HG03060 (cell line): ENCODE data around the gene NXPE3.

Experiments used
- ATAC-seq: cut with Tn5 transposase; IDR thresholded peaks from one replicate; pipeline ENCODE4 v1.9.1; 2021; ENCODE audit warnings: low read depth, moderate number of reproducible peaks; ENCODE audit not compliant: unreplicated experiment

NXPE3 gene

GRCh38 chr3:101801174-101801573, 22.2 kb downstream of the NXPE3 start:
- ATAC-seq: no peak

GRCh38 chr3:101802179-101802578, 23.2 kb downstream of the NXPE3 start:
- ATAC-seq: no peak

- peak; percentile 82 for ATAC-seq
Measured at GRCh38 chr3:101803173-101803782, 24.3 kb downstream of the NXPE3 start.

- no peak for ATAC-seq
Measured at GRCh38 chr3:101803939-101804338, 24.9 kb downstream of the NXPE3 start.

- ATAC-seq: no peak
Measured at GRCh38 chr3:101806491-101806890, 27.5 kb downstream of the NXPE3 start.

- ATAC-seq: no peak
Measured at GRCh38 chr3:101807888-101808287, 28.9 kb downstream of the NXPE3 start.

- no peak for ATAC-seq
Measured at GRCh38 chr3:101809178-101810021, 30.4 kb downstream of the NXPE3 start.

GRCh38 chr3:101810022-101810418, 31.0 kb downstream of the NXPE3 start:
- no peak for ATAC-seq

GRCh38 chr3:101811875-101812274, 32.9 kb downstream of the NXPE3 start:
- ATAC-seq: no peak

GRCh38 chr3:101812895-101813294, 33.9 kb downstream of the NXPE3 start:
- no peak for ATAC-seq

GRCh38 chr3:101813817-101814440, 34.9 kb downstream of the NXPE3 start:
- no peak for ATAC-seq

GRCh38 chr3:101814835-101815234, 35.8 kb downstream of the NXPE3 start:
- ATAC-seq: no peak

GRCh38 chr3:101816215-101817149, 37.5 kb downstream of the NXPE3 start:
- no peak for ATAC-seq

GRCh38 chr3:101817992-101818391, 39.0 kb downstream of the NXPE3 start:
- ATAC-seq: no peak

GRCh38 chr3:101819649-101820206, 40.7 kb downstream of the NXPE3 start:
- no peak for ATAC-seq

GRCh38 chr3:101821503-101821902, 42.5 kb downstream of the NXPE3 start:
- no peak for ATAC-seq

- no peak for ATAC-seq
Measured at GRCh38 chr3:101823525-101823924, 44.5 kb downstream of the NXPE3 start.

- no peak for ATAC-seq
Measured at GRCh38 chr3:101824702-101825101, 45.7 kb downstream of the NXPE3 start.

- no peak for ATAC-seq
Measured at GRCh38 chr3:101825904-101826445, 47.0 kb downstream of the NXPE3 start.
